ENCODE data around the gene TXNDC12.

GRCh38 chr1:52026278-52026677, 28.7 kb downstream of the TXNDC12 start:
- TF ChIP-seq CTCF (IDR thresholded peaks at IDR 0.05) (no peak), POLR2A (IDR thresholded peaks at IDR 0.05) (no peak)

Data from body of pancreas (tissue), 4 donors.